ENCODE results near the gene PLXDC1.
"Not testable (repeated sequence)": the region's sequence is repeated elsewhere in the genome, so short reads cannot be mapped to it uniquely, and the experiment has no call there.

Gene PLXDC1

DNA sequence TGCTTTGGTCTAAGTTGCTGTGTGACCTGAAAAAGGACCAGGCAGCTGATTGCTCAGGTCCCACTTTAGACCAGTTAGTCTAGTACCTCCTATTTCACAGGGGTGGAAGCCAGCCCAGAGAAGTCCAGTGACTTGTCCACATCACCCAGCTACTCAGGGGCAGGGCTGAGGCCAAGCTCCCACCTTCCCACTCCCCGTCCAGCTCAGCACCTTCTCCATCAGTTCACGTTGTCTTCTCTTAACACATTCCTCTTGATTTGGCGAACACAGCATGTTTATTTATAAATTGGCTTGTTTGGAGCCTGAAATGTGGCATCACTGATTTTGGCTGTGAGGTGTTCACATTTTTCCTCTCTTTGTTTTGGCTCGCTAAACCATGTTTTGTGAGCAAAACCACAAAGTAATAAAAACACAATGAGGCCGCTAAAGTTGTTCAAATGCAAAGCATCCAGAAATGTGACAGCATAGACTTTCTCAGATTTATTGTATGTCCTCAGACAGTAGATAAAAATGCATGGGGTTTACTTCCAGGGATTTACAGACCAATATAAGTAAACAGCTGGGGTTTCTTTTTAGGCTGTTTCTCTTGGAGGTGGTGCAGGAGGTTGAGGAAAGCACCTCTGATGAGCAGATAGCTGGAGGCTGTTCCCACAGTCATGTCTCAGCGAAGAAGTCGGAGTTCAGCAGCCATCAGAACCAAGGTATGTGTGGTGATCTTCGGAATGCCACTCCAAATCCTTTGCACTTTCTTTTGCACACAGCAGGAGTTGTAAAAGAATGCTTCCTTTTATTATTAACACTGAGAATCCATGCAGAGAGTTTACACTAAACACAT lies 88.4 kb downstream of the PLXDC1 start:
- DNase-seq (ENCODE audit: low read depth): no peak

DNA sequence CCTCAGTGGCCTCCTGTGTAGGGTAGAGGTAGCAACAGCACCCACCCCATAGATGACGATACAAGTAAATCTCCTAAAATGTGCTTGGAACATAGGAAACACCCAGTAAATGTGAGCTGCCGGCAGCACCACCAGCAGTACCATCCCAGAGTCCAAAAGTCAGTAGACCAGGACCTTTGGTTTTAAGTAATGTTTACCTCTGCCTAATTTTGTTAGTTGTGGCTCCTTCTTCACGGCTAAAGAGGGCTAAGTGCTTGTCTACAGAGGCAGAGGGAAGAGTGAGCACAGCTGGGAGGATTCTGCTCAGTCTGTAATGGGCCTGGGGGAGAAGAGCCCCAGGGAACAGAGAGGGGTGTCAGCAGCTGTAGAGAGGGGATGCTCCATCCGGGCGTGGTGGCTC lies 92.9 kb downstream of the PLXDC1 start:
- no peak for DNase-seq (ENCODE audit: low read depth)

DNA sequence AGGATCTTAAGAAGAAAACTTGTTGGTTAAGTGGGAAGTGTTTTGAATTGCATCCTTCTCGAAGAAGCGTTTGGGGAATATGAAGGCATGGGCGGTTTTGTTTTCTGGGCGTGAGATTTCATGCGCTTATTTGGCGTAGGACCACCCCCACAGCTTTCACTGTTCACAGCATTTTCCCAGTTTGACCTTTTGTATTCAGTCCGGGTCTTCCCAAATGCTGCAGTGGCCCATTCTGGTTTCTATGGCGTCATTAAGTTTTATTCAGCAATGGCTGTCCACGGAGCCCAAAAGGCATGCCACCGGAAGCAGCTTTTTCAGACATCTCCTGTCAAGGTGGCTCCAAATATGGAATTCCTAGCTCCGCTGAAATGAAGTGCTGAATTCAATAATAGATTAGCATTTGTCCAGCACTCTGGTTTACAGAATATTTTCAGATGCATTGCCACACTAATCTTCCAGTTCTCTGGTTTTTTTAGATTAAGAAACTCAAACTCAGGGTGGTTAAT lies 93.7 kb downstream of the PLXDC1 start:
- no peak for DNase-seq (ENCODE audit: low read depth)

DNA sequence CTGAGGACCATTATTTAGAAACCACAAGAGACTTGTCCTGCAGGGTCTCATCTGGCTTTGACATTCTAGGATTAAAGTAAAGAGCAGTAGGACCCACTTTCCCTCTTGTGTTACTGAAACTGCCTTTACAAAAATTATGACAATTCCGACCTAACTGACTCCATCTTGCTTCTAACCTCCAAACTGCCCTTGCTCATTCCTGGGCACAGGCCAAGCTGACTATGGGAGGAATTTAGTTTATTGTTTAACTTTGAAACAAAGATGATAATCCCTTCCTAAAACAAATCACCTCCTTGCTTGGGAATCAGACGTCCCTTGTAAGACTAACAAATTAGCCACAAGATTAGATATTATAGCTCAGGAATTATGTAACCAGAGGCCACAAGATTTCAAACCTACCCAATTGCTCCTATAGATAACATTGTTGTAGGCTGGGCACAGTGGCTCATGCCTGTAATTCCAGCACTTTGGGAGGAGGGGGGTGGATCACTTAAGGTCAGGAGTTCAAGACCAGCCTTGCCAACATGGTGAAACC lies 97.3 kb downstream of the PLXDC1 start:
- no peak for DNase-seq (ENCODE audit: low read depth)

DNA sequence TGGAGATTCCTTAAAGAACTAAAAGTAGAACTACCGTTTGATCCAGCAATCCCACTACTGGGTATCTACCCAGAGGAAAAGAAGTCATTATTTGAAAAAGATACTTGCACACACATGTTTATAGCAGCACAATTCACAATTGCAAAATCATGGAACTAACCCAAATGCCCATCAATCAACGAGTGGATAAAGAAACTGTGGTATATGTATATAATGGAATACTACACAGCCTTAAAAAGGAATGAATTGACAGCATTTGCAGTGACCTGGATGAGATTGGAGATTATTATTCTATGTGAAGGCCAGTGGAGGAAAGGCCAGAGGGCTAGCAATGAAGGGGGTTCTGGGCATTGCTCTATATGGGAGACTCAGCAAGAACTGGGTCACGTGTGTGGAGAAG lies 99.0 kb downstream of the PLXDC1 start:
- not testable (repeated sequence) for DNase-seq (ENCODE audit: low read depth)

DNA sequence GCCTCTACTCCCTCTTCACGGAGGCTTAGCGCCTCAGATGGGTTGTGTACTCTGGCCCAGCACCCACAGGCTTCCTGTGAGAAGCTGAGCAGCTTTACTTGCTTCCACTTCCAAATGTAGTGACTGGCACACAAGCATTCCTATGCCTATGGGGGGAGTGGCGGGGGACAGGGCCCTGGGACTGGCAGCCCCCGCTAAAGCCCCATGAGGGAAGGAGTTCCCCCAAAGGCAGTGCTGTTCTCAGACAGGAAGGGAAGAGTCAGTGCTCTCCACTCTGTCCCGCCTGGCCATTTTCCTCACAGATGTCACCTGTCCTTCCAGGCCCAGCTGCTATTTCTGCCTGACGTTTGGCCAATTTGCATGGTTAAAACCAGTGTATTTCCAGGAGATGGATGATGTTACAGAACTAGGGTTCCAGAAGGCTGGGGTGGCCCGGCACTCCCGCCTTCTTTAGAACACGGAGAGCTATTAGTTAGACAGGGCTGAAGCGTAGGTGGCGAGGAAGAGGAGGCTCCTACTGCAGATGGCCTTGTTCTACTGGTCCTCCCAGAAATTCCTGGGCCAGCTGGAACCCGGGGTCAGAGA lies 100.3 kb downstream of the PLXDC1 start:
- DNase-seq (ENCODE audit: low read depth): no peak

DNA sequence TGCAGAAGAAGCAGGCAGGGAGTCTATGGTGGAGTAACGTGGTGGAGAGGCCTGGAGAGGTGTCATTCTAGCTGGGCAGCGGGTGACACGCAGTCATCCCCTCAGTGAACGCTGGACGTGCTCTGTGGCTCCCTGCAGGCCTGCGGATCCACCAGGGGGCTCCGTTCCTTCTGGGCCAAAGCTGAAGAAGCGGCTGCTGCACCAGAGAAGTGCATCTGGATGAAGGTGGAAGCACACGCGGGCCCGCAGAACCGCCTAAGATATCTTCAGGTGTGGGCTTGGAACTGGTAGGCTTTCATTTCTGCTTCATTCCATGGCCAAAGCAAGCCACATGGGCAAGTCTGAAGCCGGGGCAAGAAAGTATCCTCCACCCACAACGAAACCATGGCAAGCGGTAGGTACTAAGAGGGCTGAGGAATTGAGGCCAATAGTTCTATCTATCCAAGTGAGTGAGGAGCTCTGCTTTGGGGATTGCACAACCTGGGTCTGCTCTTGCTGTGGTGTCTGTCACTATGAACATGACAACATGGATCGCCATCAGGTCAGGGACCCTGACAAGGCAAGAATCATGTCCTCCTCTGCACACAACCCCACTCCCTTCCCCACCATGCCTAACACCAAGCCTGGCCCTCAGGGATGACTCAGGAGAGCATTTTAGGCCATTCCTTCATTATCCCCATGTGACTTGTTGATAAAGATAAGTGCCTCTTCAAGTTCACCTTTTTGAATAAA lies 105.3 kb downstream of the PLXDC1 start:
- no peak for DNase-seq (ENCODE audit: low read depth)

DNA sequence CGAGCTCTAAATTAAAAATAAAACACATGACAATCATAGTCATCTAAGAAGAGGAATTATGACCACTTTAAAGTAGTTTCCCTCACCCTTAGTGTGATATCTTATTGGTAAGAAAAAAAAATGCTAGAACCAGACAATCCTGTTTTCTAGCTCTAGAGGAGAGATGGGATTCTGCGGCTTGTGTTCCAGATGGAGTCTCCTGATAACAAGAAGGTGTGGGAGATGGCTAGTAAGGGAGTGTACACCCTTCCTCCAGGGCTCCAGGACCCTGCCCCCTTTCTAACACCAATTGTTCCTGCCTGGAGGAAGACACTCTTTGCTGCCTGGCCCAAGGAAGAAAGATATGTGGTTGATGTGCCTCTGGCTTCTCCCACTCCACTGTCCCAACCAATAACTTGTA lies 115.4 kb downstream of the PLXDC1 start:
- no peak for DNase-seq (ENCODE audit: low read depth)

DNA sequence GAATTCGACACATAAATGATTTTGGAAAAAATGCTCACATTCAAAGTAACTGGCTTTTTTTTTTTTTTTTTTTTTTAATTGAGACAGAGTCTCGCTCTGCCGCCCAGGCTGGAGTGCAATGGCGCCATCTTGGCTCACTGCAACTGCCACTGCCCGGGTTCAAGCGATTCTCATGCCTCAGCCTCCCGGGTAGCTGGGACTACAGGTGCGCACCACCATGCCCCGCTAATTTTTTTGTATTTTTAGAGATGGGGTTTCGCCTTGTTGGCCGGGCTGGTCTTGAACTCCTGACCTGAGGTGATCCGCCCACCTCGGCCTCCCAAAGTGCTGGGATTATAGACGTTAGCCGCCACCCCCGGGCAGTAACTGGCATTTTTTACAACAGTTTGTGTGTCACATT lies 115.9 kb downstream of the PLXDC1 start:
- DNase-seq (ENCODE audit: low read depth): not testable (repeated sequence)

DNA sequence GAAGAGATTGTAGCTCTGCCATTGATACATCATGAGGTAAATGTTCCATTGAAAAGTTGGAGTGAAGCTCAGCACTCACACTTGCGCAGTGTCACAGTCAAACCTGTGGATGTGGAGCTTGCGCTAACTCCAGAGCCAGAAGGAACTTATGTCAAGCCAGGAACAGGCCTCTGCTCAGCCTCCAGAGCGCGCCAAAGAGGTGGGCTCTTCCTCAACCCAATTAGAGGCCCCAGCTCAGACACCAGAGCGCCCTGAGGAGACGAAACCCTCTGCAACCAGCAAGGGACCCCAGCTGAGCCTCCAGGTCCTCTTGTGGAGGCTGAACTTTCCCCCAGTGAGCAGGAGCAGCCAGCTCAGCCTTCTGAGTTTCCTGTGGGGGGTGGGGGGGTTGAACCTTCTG lies 122.7 kb downstream of the PLXDC1 start:
- no peak for DNase-seq (ENCODE audit: low read depth)

DNA sequence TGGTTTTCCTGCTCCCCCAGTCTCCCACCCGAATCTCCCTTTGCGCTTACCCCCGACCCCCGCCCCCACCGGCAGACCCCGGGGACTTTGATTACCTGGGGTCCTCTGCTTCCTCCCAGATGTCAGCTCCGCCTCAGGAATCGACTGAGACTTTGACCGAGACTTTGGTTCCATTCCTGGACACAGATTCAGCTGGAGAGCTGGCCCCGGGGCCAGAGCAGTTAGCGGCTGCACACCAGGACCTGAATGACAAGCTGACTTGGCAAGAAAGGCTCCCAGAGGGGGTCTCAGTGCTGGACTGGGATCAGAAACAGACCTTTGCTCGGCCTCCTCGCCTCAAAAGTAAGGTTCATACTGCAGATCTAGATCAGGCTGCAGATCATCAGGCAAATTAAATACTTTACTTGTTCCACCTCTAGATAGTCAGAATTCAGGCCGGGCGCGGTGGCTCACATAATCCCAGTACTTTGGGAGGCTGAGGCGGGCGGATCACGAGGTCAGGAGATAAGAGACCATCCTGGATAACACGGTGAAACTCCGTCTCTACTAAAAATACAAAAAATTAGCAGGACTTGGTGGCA lies 123.9 kb downstream of the PLXDC1 start:
- no peak for DNase-seq (ENCODE audit: low read depth)

DNA sequence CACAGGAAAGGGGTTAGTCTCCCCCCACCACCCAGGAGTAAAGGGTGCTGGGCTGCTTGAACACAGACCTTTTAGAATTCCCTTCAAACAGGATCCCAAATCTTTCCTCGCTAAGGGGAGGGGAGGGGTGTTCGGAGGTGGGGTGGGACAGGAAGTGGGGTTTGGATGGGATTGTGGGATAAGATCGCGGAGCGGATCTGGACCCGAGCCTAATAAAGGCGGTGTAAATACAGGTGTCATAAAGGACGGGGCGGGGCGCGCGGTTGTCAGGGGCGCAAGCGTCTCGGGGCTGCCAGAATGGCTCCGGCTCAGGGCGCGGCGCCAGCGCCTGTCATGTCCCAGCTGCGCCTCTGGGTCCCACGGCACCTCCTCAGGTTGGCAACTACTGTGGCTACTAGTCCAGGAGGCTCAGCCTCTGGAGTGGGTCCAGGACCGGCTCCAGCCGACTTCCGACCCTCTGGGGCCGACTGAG lies 124.4 kb downstream of the PLXDC1 start:
- DNase-seq (ENCODE audit: low read depth): peak; percentile 12

DNA sequence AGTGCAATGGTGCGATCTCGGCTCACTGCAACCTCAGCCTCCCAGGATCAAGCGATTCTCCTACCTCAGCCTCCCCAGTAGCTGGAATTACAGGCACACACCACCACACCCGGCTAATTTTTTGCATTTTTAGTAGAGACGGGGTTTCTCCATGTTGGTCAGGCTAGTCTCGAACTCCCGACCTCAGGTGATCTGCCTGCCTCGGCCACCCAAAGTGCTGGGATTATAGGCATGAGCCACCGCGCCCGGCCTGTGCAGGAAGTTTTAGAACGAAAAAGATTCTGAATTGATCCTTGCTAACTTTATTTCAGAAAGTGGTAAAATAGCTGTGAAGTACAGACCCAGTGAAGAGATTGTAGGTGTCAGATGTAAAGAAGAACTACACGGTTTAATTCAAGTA lies 125.1 kb downstream of the PLXDC1 start:
- DNase-seq (ENCODE audit: low read depth): not testable (repeated sequence)

DNA sequence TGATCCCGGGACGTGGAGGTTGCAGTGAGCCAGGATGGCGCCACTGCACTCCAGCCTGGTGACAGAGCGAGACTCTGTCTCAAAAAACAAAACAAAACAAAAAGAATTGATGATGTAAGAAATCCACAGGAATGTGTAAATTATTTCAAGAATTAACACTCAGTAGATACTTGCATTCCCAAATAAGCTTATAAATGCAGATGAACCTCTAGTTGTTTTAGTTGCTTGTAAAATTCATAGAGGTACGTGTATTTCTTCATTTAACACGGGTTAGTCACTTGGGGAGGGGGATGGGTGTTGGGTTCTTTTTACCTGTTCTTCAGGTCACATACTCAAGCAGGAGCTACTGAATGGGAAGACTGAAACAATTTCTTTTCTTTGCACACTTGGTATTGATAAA lies 128.5 kb downstream of the PLXDC1 start:
- DNase-seq (ENCODE audit: low read depth): no peak

DNA sequence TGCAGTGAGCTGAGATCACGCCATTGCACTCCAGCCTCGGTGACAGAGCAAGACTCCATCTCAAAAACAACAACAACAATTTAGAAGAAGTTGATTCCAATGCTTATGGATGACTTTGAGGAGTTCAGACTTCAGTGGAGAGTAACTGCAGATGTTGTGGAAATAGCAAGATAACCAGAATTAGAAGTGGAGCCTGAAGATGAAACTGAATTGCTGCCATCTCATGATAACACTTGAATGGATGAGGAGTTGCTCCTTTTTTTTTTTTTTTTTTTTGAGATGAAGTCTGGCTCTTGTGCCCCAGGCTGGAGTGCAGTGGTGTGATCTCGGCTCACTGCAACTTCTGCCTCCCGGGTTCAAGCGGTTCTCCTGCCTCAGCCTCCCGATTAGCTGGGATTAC lies 131.4 kb downstream of the PLXDC1 start:
- DNase-seq (ENCODE audit: low read depth): not testable (repeated sequence)

DNA sequence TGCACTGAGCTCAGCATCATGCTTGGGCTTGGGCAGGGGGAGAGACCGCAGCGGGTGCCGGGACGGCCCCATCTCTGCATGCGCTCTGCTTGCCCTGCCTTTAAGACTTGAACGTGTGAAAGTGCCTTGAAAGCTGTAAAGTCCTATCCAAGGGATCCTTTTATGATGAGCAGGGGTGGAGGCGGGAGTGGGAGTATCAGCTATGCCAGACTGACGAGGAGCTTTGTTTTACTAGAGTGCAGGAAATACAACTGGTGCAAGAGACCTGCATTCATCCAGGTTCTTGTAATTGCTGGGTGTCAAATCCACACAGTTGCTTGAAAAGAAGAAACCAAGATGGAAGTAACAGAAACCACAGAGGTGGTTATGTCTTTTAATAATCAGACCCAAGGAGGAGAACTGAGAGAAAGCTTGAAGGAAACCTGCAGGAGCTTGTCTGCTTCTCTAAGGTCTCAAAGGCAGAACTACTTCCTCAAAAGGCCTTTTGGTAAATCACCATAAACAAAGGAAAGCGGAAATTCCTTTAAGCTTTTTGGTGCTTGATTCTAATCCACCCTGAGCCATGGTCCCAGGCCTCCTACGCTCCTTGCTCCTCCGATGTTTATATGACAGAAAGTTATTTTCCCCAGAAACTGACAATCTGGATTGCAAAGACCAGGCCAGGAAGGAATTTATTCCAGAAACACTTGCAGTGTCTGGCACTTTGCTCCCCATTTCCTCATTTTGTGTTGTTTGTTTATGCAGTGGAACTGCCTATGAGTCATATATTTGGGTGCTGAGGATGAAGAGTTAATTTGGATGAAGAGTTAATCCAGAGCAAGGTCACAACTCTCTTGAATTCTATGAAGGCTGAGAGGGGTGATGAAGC lies 132.9 kb downstream of the PLXDC1 start:
- no peak for DNase-seq (ENCODE audit: low read depth)

DNA sequence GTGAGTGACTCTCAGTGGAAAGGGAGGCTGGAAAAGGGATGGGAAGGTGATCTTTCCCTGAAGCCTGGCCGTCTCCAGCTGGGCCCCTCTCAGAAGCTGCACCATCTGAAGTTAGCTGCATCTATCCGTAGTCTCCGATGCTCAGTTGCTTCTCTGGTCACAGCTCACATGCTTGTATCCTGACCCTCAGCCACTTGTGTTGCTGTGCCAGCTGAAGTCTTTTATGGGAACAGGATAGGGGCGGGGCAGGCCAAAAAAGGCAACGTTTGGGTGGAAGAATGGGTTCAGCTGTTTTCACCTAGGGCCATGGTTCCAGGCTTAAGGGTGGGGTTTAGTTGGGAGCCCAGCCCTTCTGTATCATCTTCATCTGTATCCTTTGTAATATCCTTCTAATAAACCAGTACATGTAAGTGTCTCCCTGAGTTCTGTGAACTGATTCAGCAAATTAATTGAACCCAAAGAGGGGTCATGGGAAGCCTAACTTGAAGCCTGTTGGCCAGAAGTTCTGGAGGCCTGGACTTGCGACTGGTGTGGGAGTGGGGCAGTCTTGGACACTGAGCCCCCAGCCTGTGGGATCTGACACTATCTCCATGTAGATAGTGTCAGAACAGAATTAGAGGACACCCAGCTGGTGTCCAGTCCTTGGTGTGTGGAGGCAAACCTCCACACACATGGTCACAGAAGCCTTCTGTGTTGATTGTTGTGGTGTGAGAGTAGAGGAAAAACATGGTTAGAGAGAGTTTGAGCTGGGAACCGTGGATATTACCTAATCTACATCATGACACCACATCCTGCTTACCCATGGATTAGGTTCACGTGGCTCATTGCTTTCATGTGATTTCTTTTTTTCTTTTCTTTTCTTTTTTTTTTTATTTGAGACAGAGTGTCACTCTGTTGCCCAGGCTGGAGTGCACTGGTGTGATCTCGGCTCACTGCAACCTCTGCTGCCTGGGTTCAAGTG lies 135.0 kb downstream of the PLXDC1 start:
- no peak for DNase-seq (ENCODE audit: low read depth)

DNA sequence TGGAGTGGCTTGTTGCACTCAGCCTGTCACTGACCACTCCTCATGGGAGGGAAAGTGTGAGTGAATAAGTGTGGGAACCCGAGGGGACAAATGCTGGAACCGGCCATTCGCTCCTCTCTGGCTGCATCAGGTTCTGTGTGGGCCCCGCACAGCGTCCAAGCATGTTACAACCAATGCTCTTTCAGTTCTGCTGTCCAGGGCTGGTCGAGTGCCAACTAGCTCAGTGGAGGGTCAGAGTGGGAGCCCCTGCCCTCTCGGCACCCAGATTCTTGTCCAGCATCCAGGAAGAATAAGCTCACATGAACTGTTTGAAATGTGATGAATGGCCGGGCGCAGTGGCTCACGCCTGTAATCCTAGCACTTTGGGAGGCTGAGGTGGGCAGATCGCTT lies 135.9 kb downstream of the PLXDC1 start:
- DNase-seq (ENCODE audit: low read depth): no peak

DNA sequence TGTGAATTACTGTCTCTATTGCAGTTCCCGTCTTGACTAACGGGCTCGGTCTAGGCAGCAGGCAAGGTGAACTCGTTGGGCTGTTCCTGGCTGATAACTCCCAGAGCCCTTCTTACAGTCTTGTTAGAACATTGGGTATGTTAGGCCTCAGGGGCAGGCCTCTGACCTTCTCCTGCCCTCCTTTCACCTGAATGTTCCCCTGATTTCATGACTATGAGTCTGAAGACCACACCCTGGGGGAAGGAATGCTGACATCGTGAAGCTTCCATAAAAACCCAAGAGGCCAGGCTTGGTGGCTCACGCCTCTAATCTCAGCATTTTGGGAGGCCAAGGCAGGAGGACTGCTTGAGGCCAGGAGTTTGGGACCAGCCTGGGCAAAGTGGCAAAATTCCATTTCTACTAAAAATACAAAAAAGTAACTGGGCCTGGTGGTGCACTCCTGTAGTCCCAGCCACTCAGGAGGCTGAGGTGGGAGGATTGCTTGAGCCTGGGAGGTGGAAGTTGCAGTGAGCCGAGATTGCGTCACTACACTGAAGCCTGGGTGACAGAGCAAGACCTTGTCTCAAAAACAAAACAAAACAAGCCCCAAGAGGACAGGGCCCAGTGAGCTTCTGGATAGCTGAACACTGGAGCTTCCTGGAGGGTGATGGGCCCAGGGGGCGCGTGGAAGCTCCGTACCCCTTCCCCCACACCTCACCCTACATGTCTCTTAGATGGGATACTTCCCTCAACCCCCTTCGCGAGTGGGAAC lies 136.5 kb downstream of the PLXDC1 start:
- no peak for DNase-seq (ENCODE audit: low read depth)

Data from activated T-cell treated with anti-CD3 and anti-CD28 coated beads for 1 hour (primary cell).